Omental fat pad (tissue), 4 donors: ENCODE results near the gene RRAGB. TPM values are rescaled to one million over a fixed set of nuclear protein-coding genes. Genes with fewer than 3 reads are reported as not detected.
"Not testable (repeated sequence)": the region's sequence is repeated elsewhere in the genome, so short reads cannot be mapped to it uniquely, and the experiment has no call there.

Experiments
- ATAC-seq: fragments of 150-250 bp; one replicate; pipeline ENCODE4 v1.9.1; 2016; ENCODE audit warnings: mild to moderate bottlenecking, moderate library complexity; ENCODE audit not compliant: low FRiP score
- DNase-seq: peaks from one replicate; pipeline ENCODE4 v3.0.0-alpha.2; 2019; ENCODE audit warnings: low spot score
- total RNA-seq, 4 donors: library from RNA; depleted of rRNA; stranded (reverse); fragments of >200 nt; gene quantifications; one replicate each; pipeline ENCODE4 v1.1.0, GENCODE V29; 2016
- TF ChIP-seq, protein P1 (sequence below), 3 donors: fragments of 450-650 bp; IDR thresholded peaks; one replicate each; pipeline ENCODE4 v1.5.1; 2016 to 2017; ENCODE audit warnings: antibody characterized with exemption in 3 of 3, mild to moderate bottlenecking in 3 of 3, moderate library complexity in 2 of 3

The RRAGB gene
- total RNA-seq, 4 donors from 2014 or later = 9.5 to 25.9 (median 16.4) TPM

- TF ChIP-seq, protein P1, sequence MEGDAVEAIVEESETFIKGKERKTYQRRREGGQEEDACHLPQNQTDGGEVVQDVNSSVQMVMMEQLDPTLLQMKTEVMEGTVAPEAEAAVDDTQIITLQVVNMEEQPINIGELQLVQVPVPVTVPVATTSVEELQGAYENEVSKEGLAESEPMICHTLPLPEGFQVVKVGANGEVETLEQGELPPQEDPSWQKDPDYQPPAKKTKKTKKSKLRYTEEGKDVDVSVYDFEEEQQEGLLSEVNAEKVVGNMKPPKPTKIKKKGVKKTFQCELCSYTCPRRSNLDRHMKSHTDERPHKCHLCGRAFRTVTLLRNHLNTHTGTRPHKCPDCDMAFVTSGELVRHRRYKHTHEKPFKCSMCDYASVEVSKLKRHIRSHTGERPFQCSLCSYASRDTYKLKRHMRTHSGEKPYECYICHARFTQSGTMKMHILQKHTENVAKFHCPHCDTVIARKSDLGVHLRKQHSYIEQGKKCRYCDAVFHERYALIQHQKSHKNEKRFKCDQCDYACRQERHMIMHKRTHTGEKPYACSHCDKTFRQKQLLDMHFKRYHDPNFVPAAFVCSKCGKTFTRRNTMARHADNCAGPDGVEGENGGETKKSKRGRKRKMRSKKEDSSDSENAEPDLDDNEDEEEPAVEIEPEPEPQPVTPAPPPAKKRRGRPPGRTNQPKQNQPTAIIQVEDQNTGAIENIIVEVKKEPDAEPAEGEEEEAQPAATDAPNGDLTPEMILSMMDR (IDR thresholded peaks at IDR 0.05) = no peak
- no peak for DNase-seq
- no peak for ATAC-seq
Measured at GRCh38 chrX:55738969-55739368, 21.4 kb downstream of the RRAGB start.

DNA sequence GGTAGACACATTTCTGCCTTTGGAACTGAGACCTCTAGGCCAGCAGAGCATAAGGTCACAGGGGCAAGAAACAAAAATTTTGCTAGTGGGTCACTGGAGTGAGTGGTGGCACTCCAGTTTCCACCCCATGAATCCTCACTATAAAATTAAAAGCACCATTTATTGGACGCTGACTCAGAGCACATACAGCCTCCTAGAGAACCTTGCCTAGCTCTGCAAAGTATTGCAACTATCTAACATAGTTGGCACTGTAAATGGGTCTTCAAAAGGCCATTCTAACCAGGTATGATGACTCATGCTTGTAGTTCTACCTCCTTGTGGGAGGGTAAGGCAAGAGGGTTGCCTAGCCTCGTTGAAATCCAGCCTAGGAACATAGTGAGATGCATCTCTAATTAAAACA lies 25.1 kb downstream of the RRAGB start:
- TF ChIP-seq, protein P1 (IDR thresholded peaks at IDR 0.05) = no peak
- DNase-seq (no peak), ATAC-seq (no peak)

GRCh38 chrX:55748463-55748862 lies 30.9 kb downstream of the RRAGB start:
- DNase-seq, ATAC-seq: not testable (repeated sequence)

- ATAC-seq = no peak
- TF ChIP-seq, protein P1 (IDR thresholded peaks at IDR 0.05) = no peak
- DNase-seq = no peak
Measured at GRCh38 chrX:55750256-55750655, 32.7 kb downstream of the RRAGB start.

GRCh38 chrX:55754861-55755294 lies 37.3 kb downstream of the RRAGB start:
- ATAC-seq (no peak), DNase-seq (no peak)
- TF ChIP-seq, protein P1 (IDR thresholded peaks at IDR 0.05) = no peak

DNA sequence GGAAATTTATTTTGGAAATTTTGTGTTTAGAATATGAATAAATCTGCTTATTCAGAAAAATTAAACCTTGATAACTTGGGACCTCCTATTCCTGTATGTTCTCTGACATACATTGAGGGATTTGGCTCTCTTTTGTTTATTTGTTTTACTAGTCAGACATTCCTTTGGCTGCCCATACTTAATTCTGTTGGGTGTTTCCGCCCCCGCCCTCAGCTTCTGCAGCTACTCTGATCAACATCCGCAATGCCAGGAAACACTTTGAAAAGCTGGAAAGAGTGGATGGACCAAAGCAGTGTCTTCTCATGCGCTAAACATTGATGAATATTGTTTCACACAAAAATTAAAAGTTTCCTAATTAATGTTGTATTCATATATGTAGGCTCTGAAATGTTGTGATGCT lies 40.5 kb downstream of the RRAGB start:
- TF ChIP-seq, protein P1 (IDR thresholded peaks at IDR 0.05) = no peak
- DNase-seq (no peak), ATAC-seq (no peak)

DNA sequence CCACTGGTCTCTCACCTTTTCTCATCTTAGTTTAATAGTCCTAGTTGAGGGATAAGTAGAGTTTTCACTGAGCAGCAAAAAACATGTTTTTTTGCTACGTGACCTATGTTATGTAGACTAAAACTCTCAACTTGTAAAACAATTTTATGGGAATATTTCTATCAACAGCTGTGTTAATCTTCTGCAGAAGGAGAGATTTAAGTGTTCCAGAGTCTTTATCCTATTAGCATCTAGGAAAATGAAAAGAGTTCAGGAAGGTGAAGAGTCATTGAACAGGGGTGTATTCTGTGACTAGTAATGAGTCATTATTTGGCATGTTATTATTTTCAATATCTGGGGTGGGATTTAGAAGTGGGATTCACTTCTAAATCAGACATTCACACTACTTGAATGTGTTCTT lies 41.9 kb downstream of the RRAGB start:
- ATAC-seq (no peak), DNase-seq (no peak)
- TF ChIP-seq, protein P1 (IDR thresholded peaks at IDR 0.05) = no peak

- TF ChIP-seq, protein P1 (IDR thresholded peaks at IDR 0.05) = no peak
- DNase-seq = no peak
- ATAC-seq = no peak
Measured at GRCh38 chrX:55767100-55767499, 49.6 kb downstream of the RRAGB start.

- not testable (repeated sequence) for ATAC-seq, DNase-seq
Measured at GRCh38 chrX:55774419-55774818, 56.9 kb downstream of the RRAGB start.
